Fibroblast of skin of scalp (primary cell): Measurements from ENCODE around the gene PDS5A.
"Not testable (repeated sequence)": the region's sequence is repeated elsewhere in the genome, so short reads cannot be mapped to it uniquely, and the experiment has no call there.

Source experiments
- DNase-seq: peaks from one replicate; pipeline ENCODE4 v3.0.0-alpha.2; 2013

PDS5A gene

GRCh38 chr4:39970671-39971640, 6.8 kb downstream of the PDS5A start:
- DNase-seq: no peak

- DNase-seq: no peak
These were observed 14.1 kb downstream of the PDS5A start for GRCh38 chr4:39963656-39964055.

GRCh38 chr4:39961311-39961877, 16.3 kb downstream of the PDS5A start:
- DNase-seq: no peak

GRCh38 chr4:39950861-39951481, 26.7 kb downstream of the PDS5A start:
- no peak for DNase-seq

- no peak for DNase-seq
These were observed 29.7 kb downstream of the PDS5A start for GRCh38 chr4:39947963-39948362.

GRCh38 chr4:39947417-39947816, 30.3 kb downstream of the PDS5A start:
- no peak for DNase-seq

- DNase-seq: not testable (repeated sequence)
These were observed 33.5 kb downstream of the PDS5A start for GRCh38 chr4:39944245-39944644.

- DNase-seq: no peak
These were observed 35.2 kb downstream of the PDS5A start for GRCh38 chr4:39942507-39942906.

GRCh38 chr4:39941682-39942217, 36.0 kb downstream of the PDS5A start:
- DNase-seq: no peak

- DNase-seq: no peak
These were observed 39.9 kb downstream of the PDS5A start for GRCh38 chr4:39937683-39938268.

GRCh38 chr4:39936565-39937418, 40.9 kb downstream of the PDS5A start:
- no peak for DNase-seq

GRCh38 chr4:39933671-39934590, 43.8 kb downstream of the PDS5A start:
- peak; percentile 57 for DNase-seq

- peak; percentile 13 for DNase-seq
These were observed 44.8 kb downstream of the PDS5A start for GRCh38 chr4:39932776-39933402.

- DNase-seq: no peak
These were observed 46.2 kb downstream of the PDS5A start for GRCh38 chr4:39931441-39931901.

GRCh38 chr4:39928538-39928937, 49.2 kb downstream of the PDS5A start:
- no peak for DNase-seq

GRCh38 chr4:39924014-39924413, 53.7 kb downstream of the PDS5A start:
- no peak for DNase-seq

- no peak for DNase-seq
These were observed 55.3 kb downstream of the PDS5A start for GRCh38 chr4:39922399-39922798.

GRCh38 chr4:39913471-39913870, 64.2 kb downstream of the PDS5A start:
- no peak for DNase-seq

GRCh38 chr4:39910064-39910463, 67.6 kb downstream of the PDS5A start:
- DNase-seq: no peak

- DNase-seq: no peak
These were observed 69.4 kb downstream of the PDS5A start for GRCh38 chr4:39908284-39908683.
